ENCODE results near the gene AGPS. TPM values are rescaled to one million over a fixed set of nuclear protein-coding genes. Genes with fewer than 3 reads are reported as not detected.

The AGPS gene
- 99.0 and 159 TPM in 2 replicates for total RNA-seq (2016; rRNA removed; fragmentation: Illumina TruSeq; extraction: Trizol)
- total RNA-seq (2016; cell fraction: cytosol; rRNA removed; fragmentation: Illumina TruSeq; extraction: Trizol; ENCODE audit: low read depth), result 13.8 and 16.6 TPM in 2 replicates
- 107 and 167 TPM in 2 replicates for total RNA-seq (2016; cell fraction: insoluble cytoplasmic fraction; rRNA removed; fragmentation: Illumina TruSeq; extraction: Trizol)
- total RNA-seq (2016; cell fraction: membrane; rRNA removed; fragmentation: Illumina TruSeq; extraction: Trizol), result 27.7 and 34.8 TPM in 2 replicates
- total RNA-seq (2016; cell fraction: nucleus; rRNA removed; fragmentation: Illumina TruSeq; extraction: Trizol), result 78.6 and 83.3 TPM in 2 replicates
- polyA plus RNA-seq (2011; rRNA removed), result 33.0 and 39.4 TPM in 2 replicates
- 12.4 and 18.2 TPM in 2 replicates for polyA plus RNA-seq (2011; cell fraction: cytosol; rRNA removed)
- polyA plus RNA-seq (2011; cell fraction: nucleus; rRNA removed), result 33.3 and 39.4 TPM in 2 replicates
- polyA plus RNA-seq (2012), result 60.7 and 80.2 TPM in 2 replicates
- polyA plus RNA-seq (2016; cell fraction: cytosol; fragmentation: Illumina TruSeq; extraction: Trizol; ENCODE audit: low read depth), result 5.1 and 5.9 TPM in 2 replicates
- polyA plus RNA-seq (2016; cell fraction: insoluble cytoplasmic fraction; fragmentation: Illumina TruSeq; extraction: Trizol; ENCODE audit: low read depth), result 103 and 105 TPM in 2 replicates
- 12.6 and 14.4 TPM in 2 replicates for polyA plus RNA-seq (2016; cell fraction: membrane; fragmentation: Illumina TruSeq; extraction: Trizol; ENCODE audit: low read depth)
- 46.9 and 49.0 TPM in 2 replicates for polyA plus RNA-seq (2016; cell fraction: nucleus; fragmentation: Illumina TruSeq; extraction: Trizol; ENCODE audit: insufficient read depth, low read depth)
- 9.0 and 17.9 TPM in 2 replicates for polyA minus RNA-seq (2011; rRNA and poly(A)+ RNA removed; ENCODE audit: low replicate concordance)
- polyA minus RNA-seq (2011; cell fraction: cytosol; rRNA and poly(A)+ RNA removed), result 50.4 and 57.0 TPM in 2 replicates
- 169 and 218 TPM in 2 replicates for polyA minus RNA-seq (2011; cell fraction: nucleus; rRNA and poly(A)+ RNA removed)
- percentile 97 among the genes with signal in this experiment for Bru-seq, nascent RNA
- BruChase-seq, experiment 1, labeled RNA remaining after a 6-hour chase, result percentile 91 among the genes with signal in this experiment
- BruChase-seq, experiment 2, labeled RNA remaining after a 2-hour chase, result percentile 93 among the genes with signal in this experiment
- long read RNA-seq, experiment 1, full-length matches to known transcripts, result 25 of 46 reads
- long read RNA-seq, experiment 1, partial matches to known transcripts, result 12 of 46 reads
- long read RNA-seq, experiment 1, other reads (novel, unspliced or antisense), result 9 of 46 reads
- long read RNA-seq, experiment 2, full-length matches to known transcripts, result 16 of 137 reads
- long read RNA-seq, experiment 2, partial matches to known transcripts, result 60 of 137 reads
- long read RNA-seq, experiment 2, other reads (novel, unspliced or antisense), result 61 of 137 reads

DNA sequence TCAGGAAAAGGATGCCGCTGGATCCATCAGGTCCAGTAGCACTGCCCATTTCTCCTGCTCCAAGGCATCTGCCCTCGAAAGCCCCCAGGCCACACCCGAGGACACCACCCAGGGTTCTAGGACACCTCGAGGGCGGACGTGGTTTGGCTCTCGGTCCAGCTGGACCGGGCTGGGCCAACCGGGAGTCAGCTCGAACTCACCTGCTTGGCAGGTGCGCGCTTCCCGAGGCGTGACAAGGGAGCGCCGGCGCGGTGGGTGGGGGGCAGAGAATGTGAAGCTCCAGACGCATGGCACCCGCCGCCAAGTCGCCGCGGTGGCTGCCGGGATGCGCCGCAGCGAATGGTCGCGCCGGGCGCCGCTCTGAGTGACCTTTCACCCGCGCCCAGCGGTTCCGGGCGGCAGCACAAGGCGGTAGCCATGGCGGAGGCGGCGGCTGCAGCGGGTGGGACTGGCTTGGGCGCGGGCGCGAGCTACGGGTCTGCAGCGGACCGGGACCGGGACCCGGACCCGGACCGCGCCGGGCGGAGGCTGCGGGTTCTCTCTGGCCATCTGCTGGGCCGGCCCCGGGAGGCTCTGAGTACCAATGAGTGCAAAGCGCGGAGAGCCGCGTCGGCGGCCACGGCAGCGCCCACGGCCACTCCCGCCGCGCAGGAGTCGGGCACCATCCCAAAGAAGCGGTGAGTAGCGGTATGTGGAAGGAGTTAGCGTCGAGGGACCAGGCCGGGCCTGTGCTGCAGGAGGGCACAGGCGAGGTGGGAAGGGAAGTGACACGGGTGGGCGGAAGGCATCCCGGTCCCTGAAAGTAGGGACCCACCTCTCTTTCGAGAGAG is at the start of gene AGPS:
Gene AGPS (plus strand): TSS at position 401 of the 830 bp plus-strand sequence. CDS start 17 bp downstream, at position 418.
- BruUV-seq (replicated peaks), result no TSS peak
- Histone ChIP-seq H3K4me2 (ENCODE audit: low read depth, low read length) (peak within 1 kb of the TSS; percentile 80), H3K4me3 (replicated peaks in 1 of 3; ENCODE audit: insufficient read depth in 1 of 3, low read depth in 2 of 3, low read length in 3 of 3) (peak within 1 kb of the TSS; percentile 91 to 98 (median 92)), H3K79me2 (ENCODE audit: insufficient read depth, low read length) (peaks cover 60% of the 10 kb centered on the region), H3K27me3 (ENCODE audit: control insufficient read depth in 1 of 2, insufficient read depth in 2 of 2, low read length in 2 of 2) (no peaks in the 10 kb centered on the region; a peak in 1 of 5 replicates), H3K36me3 (replicated peaks in 1 of 2; ENCODE audit: control insufficient read depth in 1 of 2, insufficient read depth in 2 of 2, low read length in 2 of 2) (no peaks in the 10 kb centered on the region; a peak in 1 of 5 replicates), H3K9ac (ENCODE audit: insufficient read depth, low read depth, low read length) (peak within 1 kb of the TSS; percentile 95), H2AFZ (ENCODE audit: low read length) (no peak within 1 kb of the TSS), H3K27ac (ENCODE audit: extremely low read length, insufficient read depth, low read length) (peak within 1 kb of the TSS; percentile 86), H3K9me3 (ENCODE audit: low read length) (no peaks in the 10 kb centered on the region), H3K4me1 (ENCODE audit: insufficient read depth, low read length) (peaks cover 56% of the 10 kb centered on the region), H4K20me1 (ENCODE audit: insufficient read depth, low read length) (no peaks in the 10 kb centered on the region; the same call in 1 of the 2 replicates)
- FAIRE-seq (no peak), DNase-seq (ENCODE audit: low spot score) (peak; percentile 73), ATAC-seq (peak; percentile 93)
- POLR2A ChIA-PET, result interaction anchor here (1.0 to 3.1 kb wide), 15 partner anchors 8 to 210 kb away, joined by 3 to 21 read pairs (median 6); partner anchors contain the start of gene NFE2L2
- in situ Hi-C loops (cut with HindIII; ENCODE audit: extremely low pct_ligation_motif_present, low pct_unique_long_range_greater_than_20kb) (loop anchor here (5.0 kb wide), 1 partner anchor 130 kb away; the partner anchor contains the start of gene NFE2L2), intact Hi-C loops (cut with micrococcal nuclease; ENCODE audit: unreplicated experiment) (loop anchor here (2.0 kb wide), 1 partner anchor 24 kb away; no protein-coding TSS in a partner anchor)
- WGBS (ENCODE audit: low lambda C conversion rate), result under 1% methylated on average over 39 of the region's 83 CpGs
- CTCF ChIA-PET (ENCODE audit: low intra/inter-chr PET ratio, low total read pairs), result no interaction called here
- TF ChIP-seq MAFK (conservative IDR thresholded peaks at IDR 0.05 in 1 of 2, IDR thresholded peaks at IDR 0.05 in 1 of 2; ENCODE audit: low read length in 2 of 2), result no peak
- no peak for TF ChIP-seq RCOR2 (CRISPR knock-in tag; IDR thresholded peaks at IDR 0.05)
- TF ChIP-seq, protein P1, sequence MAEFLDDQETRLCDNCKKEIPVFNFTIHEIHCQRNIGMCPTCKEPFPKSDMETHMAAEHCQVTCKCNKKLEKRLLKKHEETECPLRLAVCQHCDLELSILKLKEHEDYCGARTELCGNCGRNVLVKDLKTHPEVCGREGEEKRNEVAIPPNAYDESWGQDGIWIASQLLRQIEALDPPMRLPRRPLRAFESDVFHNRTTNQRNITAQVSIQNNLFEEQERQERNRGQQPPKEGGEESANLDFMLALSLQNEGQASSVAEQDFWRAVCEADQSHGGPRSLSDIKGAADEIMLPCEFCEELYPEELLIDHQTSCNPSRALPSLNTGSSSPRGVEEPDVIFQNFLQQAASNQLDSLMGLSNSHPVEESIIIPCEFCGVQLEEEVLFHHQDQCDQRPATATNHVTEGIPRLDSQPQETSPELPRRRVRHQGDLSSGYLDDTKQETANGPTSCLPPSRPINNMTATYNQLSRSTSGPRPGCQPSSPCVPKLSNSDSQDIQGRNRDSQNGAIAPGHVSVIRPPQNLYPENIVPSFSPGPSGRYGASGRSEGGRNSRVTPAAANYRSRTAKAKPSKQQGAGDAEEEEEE (CRISPR knock-in tag; IDR thresholded peaks at IDR 0.05; ENCODE audit: borderline replicate concordance), result no peak
- TF ChIP-seq ZNF138 (CRISPR knock-in tag; IDR thresholded peaks at IDR 0.05; ENCODE audit: low read depth), result peak; percentile 90; the same call in 1 of the 2 replicates
- TF ChIP-seq, protein P2, sequence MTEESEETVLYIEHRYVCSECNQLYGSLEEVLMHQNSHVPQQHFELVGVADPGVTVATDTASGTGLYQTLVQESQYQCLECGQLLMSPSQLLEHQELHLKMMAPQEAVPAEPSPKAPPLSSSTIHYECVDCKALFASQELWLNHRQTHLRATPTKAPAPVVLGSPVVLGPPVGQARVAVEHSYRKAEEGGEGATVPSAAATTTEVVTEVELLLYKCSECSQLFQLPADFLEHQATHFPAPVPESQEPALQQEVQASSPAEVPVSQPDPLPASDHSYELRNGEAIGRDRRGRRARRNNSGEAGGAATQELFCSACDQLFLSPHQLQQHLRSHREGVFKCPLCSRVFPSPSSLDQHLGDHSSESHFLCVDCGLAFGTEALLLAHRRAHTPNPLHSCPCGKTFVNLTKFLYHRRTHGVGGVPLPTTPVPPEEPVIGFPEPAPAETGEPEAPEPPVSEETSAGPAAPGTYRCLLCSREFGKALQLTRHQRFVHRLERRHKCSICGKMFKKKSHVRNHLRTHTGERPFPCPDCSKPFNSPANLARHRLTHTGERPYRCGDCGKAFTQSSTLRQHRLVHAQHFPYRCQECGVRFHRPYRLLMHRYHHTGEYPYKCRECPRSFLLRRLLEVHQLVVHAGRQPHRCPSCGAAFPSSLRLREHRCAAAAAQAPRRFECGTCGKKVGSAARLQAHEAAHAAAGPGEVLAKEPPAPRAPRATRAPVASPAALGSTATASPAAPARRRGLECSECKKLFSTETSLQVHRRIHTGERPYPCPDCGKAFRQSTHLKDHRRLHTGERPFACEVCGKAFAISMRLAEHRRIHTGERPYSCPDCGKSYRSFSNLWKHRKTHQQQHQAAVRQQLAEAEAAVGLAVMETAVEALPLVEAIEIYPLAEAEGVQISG (CRISPR knock-in tag; IDR thresholded peaks at IDR 0.05), result peak; percentile 94
- peak; percentile 92 for TF ChIP-seq MEIS2 (CRISPR knock-in tag; IDR thresholded peaks at IDR 0.05)
- TF ChIP-seq ZNF124 (CRISPR knock-in tag; IDR thresholded peaks at IDR 0.05), result no peak; the same call in 1 of the 2 replicates
- TF ChIP-seq ARNT (IDR thresholded peaks at IDR 0.05), result no peak
- TF ChIP-seq ZBTB21 (CRISPR knock-in tag; IDR thresholded peaks at IDR 0.05), result no peak
- TF ChIP-seq ZIK1 (CRISPR knock-in tag; IDR thresholded peaks at IDR 0.05; ENCODE audit: borderline replicate concordance, low read depth), result peak; percentile 99
- TF ChIP-seq ZNF773 (CRISPR knock-in tag; IDR thresholded peaks at IDR 0.05; ENCODE audit: borderline replicate concordance), result peak; percentile 96
- peak; percentile 89; the same call in 1 of the 2 replicates for TF ChIP-seq REPIN1 (CRISPR knock-in tag; IDR thresholded peaks at IDR 0.05; ENCODE audit: borderline replicate concordance, low read depth)
- peak; percentile 96; the same call in 1 of the 2 replicates for TF ChIP-seq NFE2L1 (CRISPR knock-in tag; IDR thresholded peaks at IDR 0.05; ENCODE audit: borderline replicate concordance)
